Cerebellar cortex (tissue), 1 donor: ENCODE results near the gene KCNQ1.

Source experiments
- DNase-seq: peaks from one replicate; pipeline ENCODE4 v3.0.0-alpha.2; 2015; ENCODE audit warnings: low spot score

The KCNQ1 gene

DNA sequence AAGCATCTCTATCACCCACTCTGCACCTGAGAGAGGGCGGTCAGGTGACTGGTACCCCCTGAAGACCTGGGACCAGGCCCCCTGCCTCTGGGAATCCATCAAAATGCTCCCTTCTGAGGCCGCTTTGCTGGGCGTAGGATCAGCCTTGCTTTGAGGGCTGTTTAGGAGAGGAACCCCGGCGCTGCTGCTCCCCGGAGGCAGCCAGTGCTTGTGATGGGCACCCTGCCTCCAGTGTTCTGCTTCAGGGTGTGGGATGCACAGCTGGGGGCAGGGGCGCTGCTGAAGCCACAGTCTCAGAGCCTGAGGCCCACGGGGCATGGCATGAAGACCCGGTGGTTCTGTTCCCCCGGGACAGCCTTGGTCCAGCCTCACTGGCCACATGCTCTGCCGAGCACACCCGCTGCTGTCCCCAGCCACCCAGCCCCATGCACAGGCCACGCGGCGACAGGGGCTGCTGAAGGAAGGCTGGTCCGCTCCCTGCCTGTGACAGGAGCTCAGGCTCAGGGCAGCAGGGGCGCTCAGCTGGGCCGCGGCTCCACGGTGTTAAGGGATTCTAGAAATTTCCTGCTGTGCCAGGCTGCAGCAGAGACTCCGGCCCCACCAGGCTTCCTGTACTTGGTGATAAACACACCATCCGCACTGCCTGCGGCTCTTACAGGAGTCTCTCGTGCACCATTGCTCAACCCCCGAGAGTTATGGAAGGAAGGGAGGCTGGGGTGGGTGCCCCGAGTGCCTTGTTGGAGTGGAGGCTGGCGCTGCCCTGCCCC lies 91.0 kb downstream of the KCNQ1 start:
- no peak for DNase-seq

DNA sequence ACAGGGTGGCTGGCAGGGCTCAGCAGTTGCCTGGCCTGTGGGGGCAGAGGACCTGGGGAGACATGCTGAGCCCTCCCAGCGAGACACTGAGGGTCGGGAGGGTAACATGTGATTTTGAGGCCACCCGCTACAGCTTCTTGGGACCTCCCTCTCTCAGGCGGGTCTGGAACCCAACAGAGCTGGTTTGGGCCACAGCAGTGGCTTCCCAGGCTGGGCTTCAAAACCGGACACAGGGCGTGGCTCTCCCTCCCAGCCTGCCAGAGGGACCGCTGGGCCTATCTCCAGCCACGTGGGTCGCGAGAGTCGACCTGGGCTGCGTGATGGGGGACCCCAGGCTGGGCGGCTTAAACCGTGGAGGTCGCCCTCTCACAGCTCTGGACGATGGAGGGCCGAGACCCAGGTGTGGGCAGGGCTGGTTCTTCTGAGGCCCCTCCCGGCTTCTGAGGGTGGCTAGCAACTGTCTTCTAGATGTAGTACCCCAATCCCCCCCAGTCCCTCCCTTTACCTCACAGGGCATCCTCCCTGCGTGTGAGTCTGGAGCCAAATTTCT lies 91.7 kb downstream of the KCNQ1 start:
- no peak for DNase-seq

DNA sequence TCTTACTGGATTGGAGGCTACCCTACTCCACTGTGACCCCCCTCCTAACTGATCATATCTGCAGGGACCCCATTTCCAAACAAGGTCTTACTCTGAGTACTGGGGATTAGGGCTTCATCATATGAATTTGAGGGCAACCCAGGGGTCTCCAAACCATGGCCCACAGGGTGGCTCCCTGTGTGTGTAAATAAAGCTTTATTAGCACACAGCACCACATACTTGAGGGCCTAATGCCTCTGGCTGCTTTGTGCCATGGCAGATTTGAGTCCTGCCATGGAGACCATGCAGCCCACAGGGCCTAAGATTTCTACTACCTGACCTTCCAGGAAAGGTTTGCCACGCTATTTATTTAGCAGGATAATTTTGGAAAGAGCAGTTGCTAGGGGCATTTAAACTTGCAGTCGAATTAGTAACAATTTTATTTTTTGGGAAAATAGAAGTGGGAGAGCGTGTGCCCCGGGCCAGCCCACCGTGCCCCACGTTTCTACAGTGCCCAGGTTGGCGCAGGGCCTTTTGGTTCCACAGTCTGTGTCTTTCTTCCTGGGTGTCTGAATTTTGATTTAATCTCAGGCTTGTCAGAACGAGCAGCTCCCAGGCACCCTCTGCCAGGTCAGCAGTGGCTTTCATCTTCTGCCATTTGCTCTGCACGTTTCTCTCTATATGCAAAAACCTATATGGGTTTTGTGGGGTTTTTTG lies 92.3 kb downstream of the KCNQ1 start:
- DNase-seq: no peak

DNA sequence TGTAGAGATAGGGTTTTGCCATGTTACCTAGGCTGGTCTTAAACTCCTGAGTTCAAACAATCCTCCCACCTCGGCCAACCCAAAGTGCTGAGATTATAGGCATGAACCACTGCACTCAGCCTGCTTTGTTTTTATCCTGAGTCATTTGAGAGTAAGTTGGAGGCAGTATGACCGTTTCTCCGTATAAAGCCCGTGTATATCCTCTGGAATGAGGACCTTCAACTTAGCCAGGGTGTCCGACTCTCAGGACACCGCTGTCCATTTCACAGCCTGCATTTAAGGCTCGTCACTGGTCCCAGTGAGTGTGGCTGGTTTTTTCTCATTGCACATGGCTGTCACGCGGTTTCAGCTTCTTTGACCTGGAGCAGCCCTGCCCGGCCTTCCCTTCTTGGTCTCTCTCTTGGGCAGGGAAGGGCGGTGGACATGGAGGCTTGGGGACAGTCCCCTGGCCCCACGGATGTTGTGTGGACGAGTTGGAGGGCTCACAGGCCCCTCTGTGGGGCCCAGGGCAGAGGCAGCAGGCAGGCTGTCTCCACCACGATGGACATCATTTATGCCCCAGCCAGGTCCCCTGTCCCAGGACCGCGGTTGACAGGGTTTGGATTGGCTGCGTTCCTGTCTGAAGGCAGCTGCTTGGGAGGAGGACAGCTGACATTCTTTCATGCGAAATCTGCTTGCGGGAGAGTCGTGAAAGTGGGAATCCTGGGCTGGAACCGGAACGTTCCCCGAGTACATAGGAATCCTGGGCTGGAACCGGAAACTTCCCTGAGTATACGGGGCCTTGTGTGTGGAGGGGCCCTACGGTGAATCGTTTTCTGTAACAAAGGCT lies 93.3 kb downstream of the KCNQ1 start:
- DNase-seq: no peak

DNA sequence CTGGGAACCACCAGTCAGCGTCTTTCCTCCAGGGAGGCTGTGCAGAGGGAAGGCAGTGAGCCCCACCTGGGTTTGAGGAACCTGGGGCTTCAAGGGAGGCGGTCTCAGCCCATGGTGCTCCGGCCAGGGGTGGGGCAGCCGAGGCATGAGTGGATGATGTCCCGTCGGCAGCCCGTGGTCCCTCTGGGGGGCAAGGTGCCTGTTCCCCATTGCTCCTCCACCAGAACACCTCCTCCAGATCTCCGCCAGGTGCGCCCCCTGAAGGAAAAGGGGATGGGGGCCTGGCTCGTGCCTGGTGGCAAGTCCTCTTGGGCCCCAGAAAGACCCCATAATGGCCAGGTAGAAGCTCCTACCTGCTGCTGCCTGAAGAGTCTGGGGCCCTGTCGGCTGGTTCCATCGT lies 94.1 kb downstream of the KCNQ1 start:
- no peak for DNase-seq

DNA sequence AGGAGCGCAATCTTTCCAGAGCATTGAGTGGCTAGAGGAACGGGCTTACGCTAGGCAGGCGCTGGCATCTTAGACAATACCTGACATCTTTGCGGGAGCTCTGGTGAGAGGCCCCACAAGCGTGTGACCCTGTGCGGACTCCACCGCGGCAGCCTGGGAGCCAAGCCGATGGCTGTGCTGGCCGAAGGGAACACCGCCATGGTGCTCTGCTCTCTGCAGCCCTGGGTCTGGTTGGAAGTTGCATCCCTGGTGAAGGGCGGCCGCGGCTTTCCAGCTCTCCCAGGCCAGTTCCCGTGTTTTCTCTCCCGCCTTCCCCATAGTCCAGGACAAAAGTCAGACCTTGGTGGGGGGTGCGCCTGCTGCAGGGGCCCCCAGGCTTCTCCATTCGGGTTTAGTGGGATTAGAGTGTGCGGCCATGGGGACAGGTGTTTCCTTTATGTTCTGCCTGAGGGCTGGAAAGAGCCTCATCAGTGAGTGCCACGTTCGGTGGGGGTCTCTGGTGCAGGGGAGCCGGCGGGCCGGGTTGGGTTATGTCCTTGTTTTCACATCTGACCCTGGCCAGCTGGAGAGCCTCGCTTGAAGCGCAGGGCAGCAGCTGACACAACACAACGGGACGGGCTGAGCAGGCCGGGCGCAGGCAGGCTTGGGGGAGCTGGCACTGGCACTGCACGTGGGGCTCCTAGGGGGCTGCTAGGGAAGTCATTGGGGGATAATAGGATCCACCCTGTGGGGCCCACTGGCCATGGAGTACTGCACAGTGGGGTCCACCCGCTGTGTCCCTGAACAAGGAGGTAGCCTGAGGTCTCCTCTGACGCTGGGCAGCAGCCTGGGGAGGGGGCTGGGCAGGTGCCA lies 94.8 kb downstream of the KCNQ1 start:
- DNase-seq: no peak

DNA sequence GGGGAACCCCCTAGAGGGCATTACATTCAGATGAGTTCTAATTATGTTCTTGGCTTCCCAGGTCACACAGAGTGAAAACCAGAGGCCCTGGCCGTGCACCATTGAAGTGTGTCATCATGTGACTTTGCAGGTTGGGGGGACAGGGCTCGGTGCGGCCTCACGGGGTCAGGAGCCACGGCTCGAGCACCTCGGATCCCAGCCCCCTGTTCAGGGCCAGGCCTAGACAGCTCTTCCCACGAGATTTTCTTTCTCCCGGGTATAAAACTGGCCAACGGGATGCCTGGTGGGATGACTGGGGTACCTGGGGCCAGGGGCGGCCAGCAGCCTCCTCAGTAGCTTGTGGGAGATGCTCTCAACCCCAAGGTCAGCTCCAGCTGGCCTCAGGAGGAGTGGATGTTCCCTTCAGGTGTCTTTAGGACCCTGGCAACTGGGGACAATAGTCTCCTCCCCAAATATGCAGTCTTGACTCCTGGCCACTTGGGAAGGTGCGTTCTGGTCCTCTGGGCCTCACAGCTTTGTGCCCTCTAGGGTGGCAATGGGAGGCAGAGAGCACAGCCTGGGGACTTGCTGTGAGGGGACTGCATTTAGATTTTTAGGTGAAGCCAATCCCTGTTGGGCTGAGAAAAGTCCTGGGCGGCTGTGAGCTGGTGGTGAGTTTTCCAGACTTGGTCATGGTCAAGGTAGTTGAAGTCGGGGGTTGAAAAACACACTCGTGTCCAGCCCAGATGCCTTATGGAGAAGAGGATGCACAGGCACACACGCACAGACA lies 95.6 kb downstream of the KCNQ1 start:
- no peak for DNase-seq

DNA sequence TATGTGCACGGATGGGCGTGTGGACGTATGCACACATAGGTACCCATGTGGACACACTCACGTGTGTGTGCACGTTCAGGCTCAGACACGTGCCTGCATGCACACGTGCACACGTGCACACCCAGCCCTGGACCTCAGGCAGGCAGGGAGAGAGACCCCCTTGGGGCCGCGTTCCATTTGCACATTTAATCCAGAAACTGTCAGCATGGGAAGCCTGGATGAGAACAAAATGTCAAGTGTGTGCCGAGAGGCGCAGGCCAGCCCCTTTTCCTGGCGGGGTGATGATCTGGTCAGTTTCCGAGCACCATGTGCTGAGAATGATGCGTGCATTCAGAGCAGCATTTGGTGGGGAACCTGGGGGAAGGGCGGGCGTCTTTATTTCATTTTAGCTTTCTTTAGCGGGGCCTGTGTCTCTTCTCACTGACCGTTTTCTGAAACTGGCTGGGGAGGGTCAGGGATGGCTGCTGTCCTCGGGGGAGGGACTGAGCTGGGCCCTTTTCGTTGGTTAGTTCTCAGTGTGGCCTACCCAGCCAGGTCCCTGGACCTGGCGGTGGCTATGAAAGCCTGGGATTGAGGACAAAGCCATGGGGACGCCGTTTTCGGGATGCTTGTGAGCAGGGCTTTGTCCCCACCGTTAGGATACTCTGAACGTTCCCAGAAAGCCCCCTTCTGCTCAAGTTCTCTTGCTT lies 96.3 kb downstream of the KCNQ1 start:
- DNase-seq: no peak

DNA sequence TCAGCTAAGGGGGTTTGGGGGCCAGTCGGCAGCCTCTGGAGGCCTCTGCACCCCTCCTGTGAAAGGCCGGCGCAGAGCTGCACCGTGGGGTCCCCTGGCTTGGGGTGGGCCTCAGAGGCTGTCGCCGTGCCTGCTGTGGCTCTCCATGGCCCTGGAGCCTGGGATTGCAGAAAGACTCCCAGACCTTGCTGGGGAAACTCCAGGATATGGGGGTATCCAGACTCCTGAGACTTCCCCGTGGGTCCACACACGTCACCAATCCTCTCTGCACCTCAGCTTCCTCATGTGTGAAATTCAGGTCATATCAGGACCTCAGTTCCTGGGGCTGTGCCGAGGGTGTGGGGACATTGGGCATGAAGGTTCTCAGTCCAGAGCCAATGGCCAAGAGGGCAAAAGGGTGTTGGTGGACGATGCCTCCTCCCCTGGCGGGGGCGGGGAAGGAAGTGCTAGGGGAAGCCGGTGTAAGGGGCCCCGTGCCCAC lies 97.1 kb downstream of the KCNQ1 start:
- no peak for DNase-seq

DNA sequence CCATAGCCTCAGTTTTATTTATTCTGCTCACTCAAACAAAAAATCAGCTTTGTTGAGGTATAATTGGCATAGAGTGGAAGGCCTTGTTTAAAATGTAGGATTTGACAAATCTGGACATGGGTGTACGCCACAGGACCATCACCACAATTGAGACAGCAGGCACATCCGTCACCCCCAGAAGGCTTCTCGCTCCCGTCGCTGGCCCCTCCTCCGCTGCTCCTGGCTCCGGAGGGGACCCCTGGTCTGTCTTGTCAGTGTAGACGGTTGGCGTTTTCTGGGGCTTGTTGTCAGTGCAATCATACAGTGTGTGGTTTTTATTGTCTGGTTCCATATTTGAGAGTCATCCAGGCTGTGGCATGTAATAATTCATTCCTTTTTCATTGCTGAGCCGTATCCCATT lies 97.6 kb downstream of the KCNQ1 start:
- DNase-seq: no peak

DNA sequence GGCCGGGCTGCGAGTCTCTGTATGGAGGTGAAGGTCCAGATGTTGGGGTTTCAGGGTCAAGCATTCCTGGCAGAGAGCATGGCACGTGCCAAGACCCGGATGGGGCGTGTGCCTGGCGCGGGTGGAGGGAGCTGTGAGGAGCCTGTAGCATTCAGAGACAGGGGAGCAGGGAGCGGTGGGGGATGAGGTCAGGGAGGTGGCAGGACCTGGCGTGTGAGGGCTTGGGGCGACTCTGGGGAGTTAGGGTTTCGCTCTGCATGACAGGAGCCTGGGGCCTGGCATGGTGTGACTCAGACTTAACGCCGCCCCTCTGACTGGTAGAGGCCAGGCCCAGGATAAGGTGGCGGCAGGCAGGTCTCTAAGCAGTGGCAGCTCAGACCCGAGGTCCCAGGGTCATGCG lies 103.0 kb downstream of the KCNQ1 start:
- DNase-seq: no peak

DNA sequence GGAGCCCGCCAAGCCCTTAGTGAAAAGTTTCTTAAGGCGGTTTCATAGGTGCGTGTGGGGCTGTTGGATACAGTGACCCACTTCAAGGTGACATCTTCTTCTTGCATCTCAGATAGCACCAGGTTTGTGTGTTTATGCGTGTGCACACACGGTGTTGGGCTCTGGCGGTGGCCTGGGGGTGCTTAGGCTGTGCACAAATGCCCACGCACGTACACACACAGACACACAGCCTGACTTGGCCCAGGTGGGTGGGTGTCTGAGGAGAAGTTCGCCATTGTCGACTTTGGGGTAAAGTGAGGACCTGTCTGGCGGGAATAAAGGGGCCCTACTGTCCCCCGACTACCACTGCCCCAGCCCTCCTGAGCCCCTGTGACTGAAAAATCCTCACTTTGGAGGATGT lies 103.8 kb downstream of the KCNQ1 start:
- DNase-seq: no peak

DNA sequence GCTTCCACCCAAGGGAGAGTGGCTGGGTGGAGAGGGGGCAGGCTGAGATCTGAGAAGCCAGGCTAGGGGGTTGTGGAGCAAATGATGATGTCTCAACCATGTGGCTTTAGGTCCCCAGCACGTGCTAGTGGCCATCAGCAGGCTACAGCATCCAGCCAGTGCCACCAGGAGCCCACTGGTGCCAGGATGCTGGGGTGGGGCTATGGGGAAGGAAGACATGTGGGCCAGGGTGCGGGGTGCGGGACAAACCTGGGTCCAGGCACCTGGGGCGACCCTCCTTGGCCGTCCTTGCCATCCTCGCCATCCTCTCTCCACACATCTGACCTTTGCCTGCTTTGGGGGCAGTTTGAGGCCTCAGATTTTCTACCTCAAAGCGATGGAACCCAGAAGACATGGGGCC lies 104.3 kb downstream of the KCNQ1 start:
- no peak for DNase-seq

DNA sequence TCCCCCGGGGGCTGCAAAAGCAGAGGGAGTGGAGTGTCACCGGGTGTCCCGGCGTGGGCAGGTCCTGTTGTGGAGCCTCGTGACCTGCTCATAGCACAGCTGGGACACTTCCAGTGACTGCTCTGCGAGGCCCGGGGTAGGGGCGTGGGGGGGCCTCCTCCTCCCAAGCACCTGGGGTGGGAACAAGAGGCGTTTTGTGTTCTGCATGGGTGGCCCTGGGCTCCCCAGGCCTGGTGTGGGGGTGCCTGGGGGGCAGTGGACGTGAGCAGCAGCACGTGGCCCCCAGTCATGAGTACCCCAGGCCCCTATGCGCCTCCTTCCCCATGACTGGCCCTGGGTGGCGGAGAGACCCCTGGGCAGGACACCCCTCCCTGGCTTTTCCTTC lies 104.7 kb downstream of the KCNQ1 start:
- no peak for DNase-seq

DNA sequence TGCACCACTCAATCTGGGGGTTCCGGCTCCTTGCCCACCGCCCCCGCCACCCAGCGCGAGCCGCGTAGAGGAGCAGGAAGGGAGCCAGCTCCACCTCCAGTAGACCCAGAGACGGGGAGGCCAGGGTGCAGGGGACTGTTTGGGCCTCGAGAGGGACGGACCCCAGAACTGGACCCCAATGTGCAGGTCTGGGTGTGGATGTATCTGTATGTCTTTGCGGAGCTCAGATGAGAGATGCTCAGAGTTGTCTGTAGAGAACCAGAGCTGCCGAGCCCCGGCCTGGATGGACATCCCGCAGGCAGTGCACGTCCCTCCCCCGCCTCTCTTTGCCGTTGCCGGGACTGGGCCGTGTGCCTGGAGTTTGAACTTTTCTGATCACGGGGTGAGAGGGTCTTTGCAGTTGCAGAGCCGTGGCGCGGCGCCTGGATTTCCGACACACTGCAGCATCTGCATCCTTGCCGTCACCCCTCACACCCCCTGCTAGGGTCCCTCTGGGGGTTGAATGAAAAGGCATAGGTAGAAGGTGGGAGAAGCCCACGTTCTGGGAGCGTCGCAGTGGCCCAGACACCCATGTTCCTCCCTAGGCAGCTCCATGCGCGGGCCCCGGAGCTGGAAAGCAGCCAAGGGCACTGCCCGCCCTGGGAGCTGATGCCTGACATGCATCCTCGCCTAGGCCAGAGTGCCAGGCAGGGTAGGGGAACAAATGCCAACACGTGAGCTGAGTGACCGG lies 105.2 kb downstream of the KCNQ1 start:
- no peak for DNase-seq

DNA sequence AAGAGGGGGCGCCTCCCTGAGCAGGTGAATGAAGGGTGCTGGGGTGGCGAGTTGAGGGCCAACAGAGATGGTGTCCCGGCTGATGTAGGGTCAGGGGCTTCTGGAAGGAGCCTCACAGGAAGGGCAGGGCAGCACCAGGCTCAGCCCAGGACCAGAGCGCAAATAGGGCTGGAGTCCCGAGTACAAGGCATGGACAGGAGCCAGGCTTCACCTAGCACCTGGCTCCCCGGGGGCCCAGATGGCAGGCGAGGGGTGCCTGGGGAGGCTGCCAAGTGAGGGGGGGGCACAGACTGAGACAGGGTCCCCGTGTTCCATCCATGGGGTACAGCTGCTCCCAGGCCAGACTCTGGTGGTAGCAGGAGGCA lies 105.8 kb downstream of the KCNQ1 start:
- no peak for DNase-seq

DNA sequence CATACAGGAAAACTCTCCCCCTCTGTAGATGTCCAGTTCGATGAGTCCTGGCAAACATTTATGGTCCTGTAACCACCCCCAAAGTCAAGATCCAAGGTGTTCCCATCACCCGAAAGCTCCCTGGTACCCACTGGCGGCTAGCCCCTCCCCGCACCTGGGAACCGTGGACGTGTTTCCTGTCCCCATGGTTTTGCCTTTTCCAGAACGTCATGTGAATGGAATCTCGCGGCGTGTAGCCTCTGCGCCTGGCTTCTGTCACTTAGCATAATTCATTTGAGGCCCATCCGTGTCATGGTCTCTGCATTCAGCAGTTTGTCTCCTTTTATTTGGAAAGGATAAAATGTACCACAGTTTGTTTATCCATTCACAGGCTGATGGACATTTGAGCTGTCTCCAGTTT lies 106.3 kb downstream of the KCNQ1 start:
- DNase-seq: no peak

DNA sequence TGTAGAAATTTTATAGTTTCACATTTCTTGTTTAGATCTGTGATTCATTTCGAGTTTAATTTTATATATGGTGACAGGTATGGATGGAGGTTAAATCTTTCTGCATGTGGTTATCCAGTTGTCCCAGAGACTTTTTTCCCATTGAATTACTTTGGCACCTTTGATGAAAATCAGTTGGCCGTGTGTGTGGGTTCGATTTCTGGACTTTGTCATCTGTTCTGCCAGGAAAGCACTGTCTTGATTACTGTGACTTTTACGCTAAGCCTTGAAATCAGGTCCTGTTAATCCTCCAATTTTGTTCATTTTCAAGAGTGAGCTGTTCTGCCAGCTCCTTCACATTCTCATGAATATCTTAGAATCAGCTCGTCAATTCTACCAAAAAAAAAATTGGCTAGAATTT lies 107.4 kb downstream of the KCNQ1 start:
- DNase-seq: no peak

DNA sequence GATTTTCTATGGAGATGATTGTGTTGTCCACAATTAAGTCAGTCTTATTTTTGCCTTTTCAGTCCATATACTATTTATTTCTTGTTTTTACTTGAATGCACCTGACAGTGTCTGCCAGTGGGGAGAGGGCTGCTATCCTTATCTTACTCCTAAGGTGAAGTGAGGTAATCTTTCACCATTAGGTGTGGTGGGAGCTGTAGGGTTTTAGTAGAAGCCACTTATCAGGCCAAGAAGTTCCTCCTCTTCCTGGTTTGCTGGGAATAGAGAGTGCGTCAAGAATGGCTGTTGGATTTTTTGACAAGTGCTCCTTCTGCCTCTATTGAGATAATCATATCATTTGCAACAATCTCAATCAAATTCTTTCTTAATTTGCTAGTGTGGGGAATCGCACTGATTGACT lies 108.4 kb downstream of the KCNQ1 start:
- DNase-seq: no peak

DNA sequence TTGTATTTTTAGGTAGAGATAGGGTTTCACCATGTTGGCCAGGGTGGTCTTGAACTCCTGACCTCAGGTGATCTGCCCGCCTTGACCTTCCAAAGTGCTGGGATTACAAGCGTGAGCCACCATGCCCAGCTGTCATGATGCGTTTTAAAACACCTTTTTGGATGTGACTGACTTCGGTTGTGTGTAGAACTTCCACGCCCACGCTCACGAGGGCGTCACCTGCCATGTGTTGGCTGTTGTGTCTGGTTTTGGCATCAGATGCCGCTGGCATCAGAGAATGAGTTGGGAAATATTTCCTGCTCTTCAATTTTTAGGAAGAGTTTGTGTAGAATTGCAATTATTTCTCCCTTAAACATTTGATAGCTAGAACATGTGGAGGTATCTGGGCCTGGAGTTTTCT lies 109.1 kb downstream of the KCNQ1 start:
- no peak for DNase-seq
